ENCODE results near the gene KCNJ10. TPM values are rescaled to one million over a fixed set of nuclear protein-coding genes. Genes with fewer than 3 reads are reported as not detected.

Gene KCNJ10
- total and polyA plus RNA-seq, 2 of the 13 experiments (the other 11 are each of a cell fraction or from before 2014, with no cell fraction given): 4.4 to 10.3 TPM

GRCh38 chr1:160097911-160098851 is 28.2 kb upstream of the KCNJ10 start, which contains the start of gene IGSF8 (continued):
- TF ChIP-seq SNAPC4 (CRISPR knock-in tag; IDR thresholded peaks at IDR 0.05) (no peak), SRSF9 (IDR thresholded peaks at IDR 0.05; ENCODE audit: borderline replicate concordance, insufficient read depth, low read depth, low read length, poor library complexity, severe bottlenecking) (no peak), MED1 (CRISPR knock-in tag; IDR thresholded peaks at IDR 0.05) (0 out of 2 replicates have a peak, but pooled peaks have one; percentile 15), PRMT3 (CRISPR knock-in tag; IDR thresholded peaks at IDR 0.05; ENCODE audit: borderline replicate concordance, low read depth) (no peak), ZFAT (CRISPR knock-in tag; conservative IDR thresholded peaks at IDR 0.05) (no peak), ZNF800 (CRISPR knock-in tag; IDR thresholded peaks at IDR 0.05) (0 out of 2 replicates have a peak, but pooled peaks have one; percentile 42), SOX5 (CRISPR knock-in tag; IDR thresholded peaks at IDR 0.05; ENCODE audit: borderline replicate concordance) (no peak), ZNF550 (CRISPR knock-in tag; IDR thresholded peaks at IDR 0.05; ENCODE audit: borderline replicate concordance) (no peak), ZNF296 (CRISPR knock-in tag; conservative IDR thresholded peaks at IDR 0.05) (no peak), KDM5A (IDR thresholded peaks at IDR 0.05; ENCODE audit: borderline replicate concordance, low read length) (peak; percentile 59; the same call in 1 of the 2 replicates), ZNF567 (CRISPR knock-in tag; IDR thresholded peaks at IDR 0.05; ENCODE audit: borderline replicate concordance) (no peak), FOXK1 (CRISPR knock-in tag; IDR thresholded peaks at IDR 0.05; ENCODE audit: borderline replicate concordance, low read depth) (no peak), JARID2 (CRISPR knock-in tag; IDR thresholded peaks at IDR 0.05; ENCODE audit: insufficient replicate concordance) (no peak), ZNF724P (CRISPR knock-in tag; IDR thresholded peaks at IDR 0.05; ENCODE audit: borderline replicate concordance) (no peak), GABPB1 (CRISPR knock-in tag; IDR thresholded peaks at IDR 0.05) (peak; percentile 72; the same call in 1 of the 2 replicates), ETV6 (CRISPR knock-in tag; conservative IDR thresholded peaks at IDR 0.05) (no peak), ZNF564 (CRISPR knock-in tag; IDR thresholded peaks at IDR 0.05) (no peak), HHEX (CRISPR knock-in tag; IDR thresholded peaks at IDR 0.05) (no peak), ZNF83 (CRISPR knock-in tag; IDR thresholded peaks at IDR 0.05; ENCODE audit: borderline replicate concordance) (no peak), TMF1 (CRISPR knock-in tag; IDR thresholded peaks at IDR 0.05; ENCODE audit: low read depth) (no peak), HNRNPL (IDR thresholded peaks at IDR 0.05; ENCODE audit: low read depth, low read length) (peak; percentile 95), ZNF720 (CRISPR knock-in tag; IDR thresholded peaks at IDR 0.05) (no peak), CCDC6 (CRISPR knock-in tag; IDR thresholded peaks at IDR 0.05) (no peak)

Measured in HepG2 (cell line).